A549 (cell line): ENCODE data around the gene UQCC3. TPM values are rescaled to one million over a fixed set of nuclear protein-coding genes. Genes with fewer than 3 reads are reported as not detected.

Experiments used
- ATAC-seq, 2 experiments: fragments of 200-7000 bp in 1 of 2; fragments of >200 bp in 1 of 2; cut with Nextera tagmentation in 1 of 2; cut with Tn5 transposase in 1 of 2; 3 replicates each; pipeline versions ENCODE4 v1.8.0 to v1.9.1; 2018 to 2020; ENCODE audit warnings: mild to moderate bottlenecking in 1 of 2, moderate library complexity in 1 of 2
- CTCF ChIA-PET: fragments of 300-600 bp; sonication (Branson Sonifier 250); formaldehyde crosslinking; extraction: SDS; loops from one replicate; lab custom pipeline; 2021; ENCODE audit warnings: antibody characterized with exemption, inconsistent platforms; lab: Yijun Ruan, JAX
- POLR2A ChIA-PET: fragments of 350-600 bp; formaldehyde crosslinking; extraction: SDS; loops from one replicate; lab custom pipeline; 2021; ENCODE audit warnings: antibody characterized with exemption, inconsistent platforms; lab: Yijun Ruan, JAX
- DNase-seq, 2 experiments: peaks; one replicate each; pipeline versions ENCODE4 v3.0.0 to v3.0.0-alpha.2; 2011 to 2016; ENCODE audit warnings: low read depth in 1 of 2, low spot score in 1 of 2
- FAIRE-seq: peaks from 2 replicates; lab custom pipeline; 2011; peaks lifted over from hg19 to GRCh38; lab: Jason Lieb, UNC
- H3K27ac ChIP-seq, 2 experiments: fragments of >200 bp; sonication (Bioruptor Twin); formaldehyde crosslinking; 3 replicates each; pipeline ENCODE4 v1.5.1; 2016 to 2017
- H3K4me1 ChIP-seq: fragments of >200 bp; sonication (Bioruptor Twin); formaldehyde crosslinking; 3 replicates; pipeline ENCODE4 v1.6.1; 2016
- H3K4me2 ChIP-seq: fragments of >200 bp; sonication (Bioruptor Twin); formaldehyde crosslinking; 3 replicates; pipeline ENCODE4 v1.6.1; 2016
- H3K4me3 ChIP-seq: fragments of >200 bp; sonication (Bioruptor Twin); formaldehyde crosslinking; 3 replicates; pipeline ENCODE4 v1.5.1; 2016
- H3K9me3 ChIP-seq: fragments of >200 bp; sonication (Bioruptor Twin); formaldehyde crosslinking; 3 replicates; pipeline ENCODE4 v1.6.1; 2016
- BHLHE40 ChIP-seq: IDR thresholded peaks from 2 replicates; pipeline ENCODE4 v1.6.1; 2012; ENCODE audit warnings: low read depth, low read length, inconsistent platforms
- CHD2 ChIP-seq: fragments of 150-350 bp; IDR thresholded peaks from 2 replicates; pipeline ENCODE4 v1.6.1; 2014; ENCODE audit warnings: low read length; ENCODE audit not compliant: partially characterized antibody
- EHF ChIP-seq: fragments of 250-450 bp; sonication (Bioruptor Pico); IDR thresholded peaks from 2 replicates; pipeline ENCODE4 v1.5.0; 2020; ENCODE audit warnings: mild to moderate bottlenecking
- EHMT2 ChIP-seq: fragments of 200-600 bp; sonication (generic); IDR thresholded peaks from 2 replicates; pipeline ENCODE4 v1.6.1; 2016; ENCODE audit warnings: antibody characterized with exemption, low read depth, mild to moderate bottlenecking, moderate library complexity
- EP300 ChIP-seq, 2 experiments: fragments of >200 bp; sonication (Bioruptor Twin); formaldehyde crosslinking; IDR thresholded peaks; 2 replicates in 1 of 2; 3 replicates in 1 of 2; pipeline ENCODE4 v1.6.1; 2016 to 2017
- ESRRA ChIP-seq: fragments of 150-350 bp; IDR thresholded peaks from 2 replicates; pipeline ENCODE4 v1.6.1; 2014; ENCODE audit warnings: mild to moderate bottlenecking, low read length, borderline replicate concordance
- FOSL2 ChIP-seq, 2 experiments: fragments of 450-650 bp in 1 of 2; fragments of >200 bp in 1 of 2; sonication (Bioruptor Twin) in 1 of 2; formaldehyde crosslinking; IDR thresholded peaks; 2 replicates each; pipeline versions ENCODE4 v1.5.0 to v1.6.1; 2016 to 2020; ENCODE audit warnings: mild to moderate bottlenecking in 1 of 2, moderate library complexity in 1 of 2
- HDAC2 ChIP-seq: fragments of 200-600 bp; sonication (generic); IDR thresholded peaks from 2 replicates; pipeline ENCODE4 v1.6.1; 2016
- HES2 ChIP-seq: fragments of >200 bp; sonication (Bioruptor Twin); formaldehyde crosslinking; IDR thresholded peaks from 2 replicates; pipeline ENCODE4 v1.6.1; 2016
- HEYL ChIP-seq: fragments of 250-450 bp; sonication (Bioruptor Pico); IDR thresholded peaks from 2 replicates; pipeline ENCODE4 v1.8.0; 2021; ENCODE audit warnings: mild to moderate bottlenecking, moderate library complexity
- HMGXB4 ChIP-seq: fragments of 250-450 bp; sonication (Bioruptor Pico); IDR thresholded peaks from 2 replicates; pipeline ENCODE4 v1.5.0; 2021; ENCODE audit warnings: mild to moderate bottlenecking, moderate library complexity, borderline replicate concordance
- HOXA7 ChIP-seq: fragments of 250-450 bp; sonication (Bioruptor Pico); IDR thresholded peaks from 2 replicates; pipeline ENCODE4 v1.5.0; 2020; ENCODE audit warnings: mild to moderate bottlenecking, moderate library complexity
- HOXB5 ChIP-seq: fragments of 250-450 bp; sonication (Bioruptor Pico); IDR thresholded peaks from 2 replicates; pipeline ENCODE4 v1.5.0; 2020; ENCODE audit warnings: mild to moderate bottlenecking, moderate library complexity
- JUN ChIP-seq, 2 experiments: fragments of >200 bp; sonication (Bioruptor Twin); formaldehyde crosslinking; IDR thresholded peaks; 2 replicates in 1 of 2; 3 replicates in 1 of 2; pipeline ENCODE4 v1.6.1; 2016 to 2017
- JUNB ChIP-seq: fragments of >200 bp; sonication (Bioruptor Twin); formaldehyde crosslinking; IDR thresholded peaks from 2 replicates; pipeline ENCODE4 v1.6.1; 2016
- MAFK ChIP-seq: fragments of 450-650 bp; IDR thresholded peaks from 2 replicates; pipeline ENCODE4 v1.6.1; 2014; ENCODE audit not compliant: partially characterized antibody
- MYC ChIP-seq: IDR thresholded peaks from 2 replicates; pipeline ENCODE4 v1.6.1; 2012; ENCODE audit warnings: mild to moderate bottlenecking, inconsistent platforms, low read length, improper control_type of control experiment, borderline replicate concordance
- NFE2L2 ChIP-seq: fragments of 150-350 bp; conservative IDR thresholded peaks from 2 replicates; pipeline ENCODE4 v1.6.1; 2014; ENCODE audit warnings: low read length
- NPAS2 ChIP-seq: fragments of 250-450 bp; sonication (Bioruptor Pico); IDR thresholded peaks from 2 replicates; pipeline ENCODE4 v1.8.0; 2022; ENCODE audit warnings: mild to moderate bottlenecking, moderate library complexity, borderline replicate concordance
- NR3C1 ChIP-seq: fragments of >200 bp; sonication (Bioruptor Twin); formaldehyde crosslinking; IDR thresholded peaks from 3 replicates; pipeline ENCODE4 v1.6.1; 2017
- PHF8 ChIP-seq: fragments of 200-600 bp; sonication (generic); IDR thresholded peaks from 2 replicates; pipeline ENCODE4 v1.6.1; 2016; ENCODE audit warnings: low read depth, mild to moderate bottlenecking, antibody characterized with exemption, moderate library complexity, borderline replicate concordance
- POLR2A ChIP-seq: IDR thresholded peaks from 2 replicates; pipeline ENCODE4 v1.6.1; 2012; ENCODE audit warnings: mild to moderate bottlenecking, low read length
- RAD21 ChIP-seq, 2 experiments: fragments of >200 bp in 1 of 2; sonication (Bioruptor Twin) in 1 of 2; formaldehyde crosslinking in 1 of 2; IDR thresholded peaks in 1 of 2; conservative IDR thresholded peaks in 1 of 2; 2 replicates in 1 of 2; 3 replicates in 1 of 2; pipeline ENCODE4 v1.6.1; 2012 to 2018; ENCODE audit warnings: inconsistent platforms in 1 of 2
- RARB ChIP-seq: fragments of 250-450 bp; sonication (Bioruptor Pico); IDR thresholded peaks from 2 replicates; pipeline ENCODE4 v1.8.0; 2021; ENCODE audit warnings: mild to moderate bottlenecking, moderate library complexity
- RCOR1 ChIP-seq: fragments of 150-350 bp; IDR thresholded peaks from 2 replicates; pipeline ENCODE4 v1.6.1; 2014; ENCODE audit warnings: antibody characterized with exemption, low read length, low read depth
- SMC3 ChIP-seq: fragments of >200 bp; sonication (Bioruptor Twin); formaldehyde crosslinking; IDR thresholded peaks from 3 replicates; pipeline ENCODE4 v1.6.1; 2018; ENCODE audit warnings: inconsistent platforms
- SREBF2 ChIP-seq: fragments of 450-650 bp; IDR thresholded peaks from 2 replicates; pipeline ENCODE4 v1.6.1; 2014; ENCODE audit warnings: mild to moderate bottlenecking, moderate library complexity
- TFCP2L1 ChIP-seq: fragments of 250-450 bp; sonication (Bioruptor Pico); IDR thresholded peaks from 2 replicates; pipeline ENCODE4 v1.5.0; 2021; ENCODE audit warnings: mild to moderate bottlenecking
- TP53 ChIP-seq: fragments of 250-450 bp; sonication (Bioruptor Pico); IDR thresholded peaks from 2 replicates; pipeline ENCODE4 v1.5.0; 2021; ENCODE audit warnings: mild to moderate bottlenecking, moderate library complexity
- ZNF302 ChIP-seq: fragments of 250-450 bp; sonication (Bioruptor Pico); IDR thresholded peaks from 2 replicates; pipeline ENCODE4 v1.9.0; 2021; ENCODE audit warnings: inconsistent platforms, mild to moderate bottlenecking, moderate library complexity
- WGBS: methylation state at CpG from one replicate; pipeline ENCODE4 v1.1.6; 2017; ENCODE audit errors: missing lambda C conversion rate; 5-methylcytosine and 5-hydroxymethylcytosine counted together
- polyA minus RNA-seq: library from RNA; depleted of rRNA, polyadenylated mRNA; stranded (reverse); fragments of >200 nt; gene quantifications from 2 replicates; pipeline ENCODE4 v1.2.3, GENCODE V29; 2011; rRNA and poly(A)+ RNA removed
- polyA plus RNA-seq, 4 experiments: library from polyadenylated mRNA; depleted of rRNA in 3 of 4; stranded (reverse); fragments of >200 nt; fragmentation: RNase III in 1 of 4; extraction: RNeasy Plus Mini Kit Qiagen cat#74134 plus additional on column Dnase treatment in 1 of 4; gene quantifications; 2 replicates in 3 of 4; 3 replicates in 1 of 4; pipeline ENCODE4 v1.2.3, GENCODE V29; 2011 to 2017
- TF ChIP-seq, protein P1 (sequence below): fragments of 450-650 bp; IDR thresholded peaks from 2 replicates; pipeline ENCODE4 v1.6.1; 2014; ENCODE audit warnings: antibody characterized with exemption
- TF ChIP-seq, protein P2 (sequence below): fragments of 200-600 bp; sonication (generic); IDR thresholded peaks from 2 replicates; pipeline ENCODE4 v1.6.1; 2016; ENCODE audit warnings: antibody characterized with exemption, mild to moderate bottlenecking, moderate library complexity
- TF ChIP-seq, protein P3 (sequence below): fragments of 250-450 bp; sonication (Bioruptor Pico); IDR thresholded peaks from 2 replicates; pipeline ENCODE4 v1.5.0; 2020; ENCODE audit warnings: low read depth, mild to moderate bottlenecking, moderate library complexity

Gene UQCC3
- polyA plus RNA-seq (2011; rRNA removed) (13.9 and 20.2 TPM in 2 replicates), polyA plus RNA-seq (2017; fragmentation: RNase III; extraction: RNeasy Plus Mini Kit Qiagen cat#74134 plus additional on column Dnase treatment) (27.8 to 31.1 TPM (median 28.7 TPM) in 3 replicates), polyA minus RNA-seq (3.7 and 4.3 TPM in 2 replicates)
- 68.2 and 84.4 TPM in 2 replicates for polyA plus RNA-seq (2012; cell fraction: cytosol; rRNA removed)
- polyA plus RNA-seq (2012; cell fraction: nucleus; rRNA removed) = 27.7 and 28.6 TPM in 2 replicates

DNA sequence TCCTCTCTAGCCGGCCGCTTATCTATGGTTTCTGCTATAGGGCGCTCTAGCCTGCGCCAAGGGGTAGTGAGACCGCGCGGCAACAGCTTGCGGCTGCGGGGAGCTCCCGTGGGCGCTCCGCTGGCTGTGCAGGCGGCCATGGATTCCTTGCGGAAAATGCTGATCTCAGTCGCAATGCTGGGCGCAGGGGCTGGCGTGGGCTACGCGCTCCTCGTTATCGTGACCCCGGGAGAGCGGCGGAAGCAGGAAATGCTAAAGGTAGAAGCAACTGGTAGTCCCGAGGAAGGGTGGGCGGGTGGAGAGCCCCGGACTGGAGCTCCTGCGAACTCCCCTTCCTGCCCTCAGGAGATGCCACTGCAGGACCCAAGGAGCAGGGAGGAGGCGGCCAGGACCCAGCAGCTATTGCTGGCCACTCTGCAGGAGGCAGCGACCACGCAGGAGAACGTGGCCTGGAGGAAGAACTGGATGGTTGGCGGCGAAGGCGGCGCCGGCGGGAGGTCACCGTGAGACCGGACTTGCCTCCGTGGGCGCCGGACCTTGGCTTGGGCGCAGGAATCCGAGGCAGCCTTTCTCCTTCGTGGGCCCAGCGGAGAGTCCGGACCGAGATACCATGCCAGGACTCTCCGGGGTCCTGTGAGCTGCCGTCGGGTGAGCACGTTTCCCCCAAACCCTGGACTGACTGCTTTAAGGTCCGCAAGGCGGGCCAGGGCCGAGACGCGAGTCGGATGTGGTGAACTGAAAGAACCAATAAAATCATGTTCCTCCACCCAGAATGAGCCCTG, at the start of gene UQCC3, which contains the start of gene LBHD1:
UQCC3 (plus strand) TSS at position 66 of the 782 bp plus-strand sequence; CDS start at position 139, 73 bp downstream.
LBHD1 (minus strand) TSS at position 660 of the 782 bp plus-strand sequence. CDS start 2,236 bp downstream, outside the sequence.
- ATAC-seq = peak; percentile 81 to 86
- CTCF ChIA-PET = interaction anchor here (0.6 to 9.0 kb wide), 10 partner anchors 7 to 95 kb away, joined by 3 to 72 read pairs (median 4); partner anchors contain the start of genes BSCL2, C11orf98, EML3 and GNG3
- 2% methylated on average over 25 of the region's 59 CpGs for WGBS
- Histone ChIP-seq H3K27ac (peak within 1 kb of the TSS; percentile 97 to 98), H3K4me2 (peak within 1 kb of the TSS; percentile 64), H3K4me3 (peak within 1 kb of the TSS; percentile 90), H3K9me3 (no peaks in the 10 kb centered on the region), H3K4me1 (peaks cover 31% of the 10 kb centered on the region)
- POLR2A ChIA-PET = interaction anchor here (0.6 to 3.3 kb wide), 17 partner anchors 9 to 209 kb away, joined by 3 to 34 read pairs (median 6); partner anchors contain the start of genes B3GAT3, EEF1G, GANAB and HNRNPUL2
- DNase-seq = peak; percentile 86 to 92
- no peak for FAIRE-seq
- TF ChIP-seq ZNF302 (CRISPR knock-in tag) = no peak
- TF ChIP-seq RCOR1 = no peak
- TF ChIP-seq HDAC2 = no peak
- TF ChIP-seq, protein P1, sequence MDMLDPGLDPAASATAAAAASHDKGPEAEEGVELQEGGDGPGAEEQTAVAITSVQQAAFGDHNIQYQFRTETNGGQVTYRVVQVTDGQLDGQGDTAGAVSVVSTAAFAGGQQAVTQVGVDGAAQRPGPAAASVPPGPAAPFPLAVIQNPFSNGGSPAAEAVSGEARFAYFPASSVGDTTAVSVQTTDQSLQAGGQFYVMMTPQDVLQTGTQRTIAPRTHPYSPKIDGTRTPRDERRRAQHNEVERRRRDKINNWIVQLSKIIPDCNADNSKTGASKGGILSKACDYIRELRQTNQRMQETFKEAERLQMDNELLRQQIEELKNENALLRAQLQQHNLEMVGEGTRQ = no peak
- TF ChIP-seq ESRRA = no peak
- no peak for TF ChIP-seq SREBF2
- TF ChIP-seq EHF (CRISPR knock-in tag) = no peak
- no peak for TF ChIP-seq HOXA7
- no peak for TF ChIP-seq CHD2
- TF ChIP-seq RAD21 (conservative IDR thresholded peaks at IDR 0.05 in 1 of 2, IDR thresholded peaks at IDR 0.05 in 1 of 2) = no peak
- TF ChIP-seq, protein P2, sequence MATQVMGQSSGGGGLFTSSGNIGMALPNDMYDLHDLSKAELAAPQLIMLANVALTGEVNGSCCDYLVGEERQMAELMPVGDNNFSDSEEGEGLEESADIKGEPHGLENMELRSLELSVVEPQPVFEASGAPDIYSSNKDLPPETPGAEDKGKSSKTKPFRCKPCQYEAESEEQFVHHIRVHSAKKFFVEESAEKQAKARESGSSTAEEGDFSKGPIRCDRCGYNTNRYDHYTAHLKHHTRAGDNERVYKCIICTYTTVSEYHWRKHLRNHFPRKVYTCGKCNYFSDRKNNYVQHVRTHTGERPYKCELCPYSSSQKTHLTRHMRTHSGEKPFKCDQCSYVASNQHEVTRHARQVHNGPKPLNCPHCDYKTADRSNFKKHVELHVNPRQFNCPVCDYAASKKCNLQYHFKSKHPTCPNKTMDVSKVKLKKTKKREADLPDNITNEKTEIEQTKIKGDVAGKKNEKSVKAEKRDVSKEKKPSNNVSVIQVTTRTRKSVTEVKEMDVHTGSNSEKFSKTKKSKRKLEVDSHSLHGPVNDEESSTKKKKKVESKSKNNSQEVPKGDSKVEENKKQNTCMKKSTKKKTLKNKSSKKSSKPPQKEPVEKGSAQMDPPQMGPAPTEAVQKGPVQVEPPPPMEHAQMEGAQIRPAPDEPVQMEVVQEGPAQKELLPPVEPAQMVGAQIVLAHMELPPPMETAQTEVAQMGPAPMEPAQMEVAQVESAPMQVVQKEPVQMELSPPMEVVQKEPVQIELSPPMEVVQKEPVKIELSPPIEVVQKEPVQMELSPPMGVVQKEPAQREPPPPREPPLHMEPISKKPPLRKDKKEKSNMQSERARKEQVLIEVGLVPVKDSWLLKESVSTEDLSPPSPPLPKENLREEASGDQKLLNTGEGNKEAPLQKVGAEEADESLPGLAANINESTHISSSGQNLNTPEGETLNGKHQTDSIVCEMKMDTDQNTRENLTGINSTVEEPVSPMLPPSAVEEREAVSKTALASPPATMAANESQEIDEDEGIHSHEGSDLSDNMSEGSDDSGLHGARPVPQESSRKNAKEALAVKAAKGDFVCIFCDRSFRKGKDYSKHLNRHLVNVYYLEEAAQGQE = no peak
- TF ChIP-seq MYC = 0 out of 2 replicates have a peak, but pooled peaks have one; percentile 79
- no peak for TF ChIP-seq SMC3
- TF ChIP-seq TFCP2L1 (CRISPR knock-in tag) = 0 out of 2 replicates have a peak, but pooled peaks have one; percentile 45
- no peak for TF ChIP-seq FOSL2 (IDR thresholded peaks at IDR 0.05)
- TF ChIP-seq FOSL2 (CRISPR knock-in tag; IDR thresholded peaks at IDR 0.05) = no peak
- TF ChIP-seq NPAS2 = no peak
- TF ChIP-seq POLR2A = peak; percentile 72
- TF ChIP-seq HMGXB4 (CRISPR knock-in tag) = peak; percentile 35; the same call in 1 of the 2 replicates
- TF ChIP-seq RARB = no peak
- no peak for TF ChIP-seq JUNB
- TF ChIP-seq PHF8 = no peak
- no peak for TF ChIP-seq EP300 (IDR thresholded peaks at IDR 0.05)
- peak; percentile 39 for TF ChIP-seq MAFK
- no peak for TF ChIP-seq HOXB5 (CRISPR knock-in tag)
- TF ChIP-seq, protein P3, sequence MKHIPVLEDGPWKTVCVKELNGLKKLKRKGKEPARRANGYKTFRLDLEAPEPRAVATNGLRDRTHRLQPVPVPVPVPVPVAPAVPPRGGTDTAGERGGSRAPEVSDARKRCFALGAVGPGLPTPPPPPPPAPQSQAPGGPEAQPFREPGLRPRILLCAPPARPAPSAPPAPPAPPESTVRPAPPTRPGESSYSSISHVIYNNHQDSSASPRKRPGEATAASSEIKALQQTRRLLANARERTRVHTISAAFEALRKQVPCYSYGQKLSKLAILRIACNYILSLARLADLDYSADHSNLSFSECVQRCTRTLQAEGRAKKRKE = no peak
- TF ChIP-seq HEYL (CRISPR knock-in tag) = no peak
- no peak for TF ChIP-seq EHMT2
- peak; percentile 83 to 93 for TF ChIP-seq JUN (IDR thresholded peaks at IDR 0.05)
- TF ChIP-seq NFE2L2 = no peak
- no peak for TF ChIP-seq NR3C1
- TF ChIP-seq TP53 = no peak
- no peak for TF ChIP-seq HES2
- TF ChIP-seq BHLHE40 = no peak
